ENCODE measurements around the gene DDIT4.
"Not testable (repeated sequence)": the region's sequence is repeated elsewhere in the genome, so short reads cannot be mapped to it uniquely, and the experiment has no call there.

The DDIT4 gene

DNA sequence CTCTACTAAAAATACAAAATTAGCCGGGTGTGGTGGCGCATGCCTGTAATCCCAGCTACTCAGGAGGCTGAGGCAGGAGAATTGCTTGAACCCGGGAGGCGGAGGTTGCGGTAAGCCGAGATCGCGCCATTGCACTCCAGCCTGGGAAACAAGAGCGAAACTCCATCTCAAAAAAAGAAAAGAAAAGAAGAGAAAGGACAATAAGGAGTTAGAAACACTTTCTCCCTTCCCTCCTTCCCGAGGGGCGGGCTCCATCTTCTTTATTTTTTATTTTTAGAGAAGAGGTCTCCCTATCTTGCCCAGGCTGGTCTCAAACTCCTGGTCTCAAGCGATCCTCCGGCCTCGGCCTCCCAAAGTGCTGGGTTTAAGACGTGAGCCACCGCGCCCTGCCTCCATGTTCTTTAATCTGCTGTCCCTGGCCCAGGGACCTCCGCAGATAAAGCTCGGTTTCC lies 23.1 kb downstream of the DDIT4 start:
- not testable (repeated sequence) for DNase-seq

- no peak for DNase-seq
Observed at GRCh38 chr10:72297281-72297804, 23.6 kb downstream of the DDIT4 start.

DNA sequence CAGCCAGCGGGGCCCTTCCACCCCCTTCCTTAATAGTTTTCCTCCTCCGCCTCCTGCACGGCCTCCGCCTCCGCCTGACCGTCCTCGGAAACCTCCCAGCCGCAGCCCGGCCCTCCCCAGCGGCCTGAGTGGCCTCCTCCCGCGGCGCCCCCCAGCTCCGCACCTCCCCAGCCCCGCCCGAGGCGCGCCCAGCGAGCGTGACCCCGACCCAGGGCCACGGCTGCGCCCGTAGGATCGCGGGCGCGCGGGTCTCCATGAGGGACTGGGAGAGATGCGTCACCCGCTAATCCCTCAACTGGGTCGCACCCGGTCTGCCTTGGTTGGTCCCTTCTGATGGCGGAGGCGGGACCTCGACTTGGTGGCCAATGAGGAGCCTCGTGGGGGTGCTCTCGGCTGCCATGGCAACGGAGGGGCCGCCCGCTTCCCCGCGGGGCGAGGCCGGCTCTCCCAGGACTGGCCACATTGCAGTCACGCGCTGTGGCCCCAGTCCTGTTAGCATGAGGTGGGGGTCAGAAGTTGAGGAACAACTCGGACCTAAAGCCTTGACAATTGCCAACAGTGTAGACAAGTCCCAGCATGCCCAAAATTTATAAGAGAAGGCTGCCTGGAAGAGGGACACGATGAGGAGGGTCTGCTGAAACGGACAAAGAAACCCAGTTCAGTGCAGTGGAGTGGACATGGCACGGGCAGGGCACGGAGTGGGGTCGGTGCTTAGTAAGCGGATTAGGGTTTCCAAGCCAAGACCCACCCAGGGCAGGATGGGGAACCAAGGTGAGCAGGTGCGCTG lies 24.3 kb downstream of the DDIT4 start:
- DNase-seq, result peak; percentile 80 to 91

GRCh38 chr10:72298592-72299519 lies 25.1 kb downstream of the DDIT4 start:
- no peak for DNase-seq

DNA sequence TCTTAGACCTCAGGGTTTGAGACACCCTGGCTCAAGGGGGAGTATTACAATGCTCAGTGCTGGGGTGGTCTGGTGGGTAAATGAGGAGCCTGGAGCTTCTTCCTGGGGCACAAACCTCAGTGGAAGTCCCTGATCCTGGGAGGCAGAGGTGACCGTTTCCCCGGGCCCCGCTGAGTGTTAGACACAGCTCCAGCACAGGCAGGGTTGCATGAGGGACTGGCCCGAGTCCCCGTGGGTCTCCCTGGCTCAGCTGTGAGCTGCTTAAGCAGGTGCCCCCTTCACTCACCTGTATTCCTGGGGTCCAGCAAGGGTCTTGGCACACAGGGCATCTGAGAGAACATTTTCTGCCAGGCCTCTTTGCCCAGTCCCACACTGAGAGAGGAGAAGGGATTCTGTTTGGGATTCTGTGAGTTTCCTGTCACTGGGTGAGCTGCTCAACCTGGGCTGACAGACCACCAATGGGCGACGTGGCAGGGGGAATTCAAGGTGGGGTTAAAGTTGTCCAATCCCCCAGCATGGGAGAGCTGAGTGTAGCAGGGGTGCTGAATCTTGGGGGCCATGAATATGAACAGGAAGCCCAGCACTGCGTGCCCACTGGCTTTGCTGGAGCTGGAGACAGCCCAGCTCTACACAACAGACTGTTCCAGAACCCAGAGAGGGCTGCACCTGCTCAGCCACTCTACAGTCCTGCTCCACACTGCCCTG lies 29.9 kb downstream of the DDIT4 start:
- no peak for DNase-seq

DNA sequence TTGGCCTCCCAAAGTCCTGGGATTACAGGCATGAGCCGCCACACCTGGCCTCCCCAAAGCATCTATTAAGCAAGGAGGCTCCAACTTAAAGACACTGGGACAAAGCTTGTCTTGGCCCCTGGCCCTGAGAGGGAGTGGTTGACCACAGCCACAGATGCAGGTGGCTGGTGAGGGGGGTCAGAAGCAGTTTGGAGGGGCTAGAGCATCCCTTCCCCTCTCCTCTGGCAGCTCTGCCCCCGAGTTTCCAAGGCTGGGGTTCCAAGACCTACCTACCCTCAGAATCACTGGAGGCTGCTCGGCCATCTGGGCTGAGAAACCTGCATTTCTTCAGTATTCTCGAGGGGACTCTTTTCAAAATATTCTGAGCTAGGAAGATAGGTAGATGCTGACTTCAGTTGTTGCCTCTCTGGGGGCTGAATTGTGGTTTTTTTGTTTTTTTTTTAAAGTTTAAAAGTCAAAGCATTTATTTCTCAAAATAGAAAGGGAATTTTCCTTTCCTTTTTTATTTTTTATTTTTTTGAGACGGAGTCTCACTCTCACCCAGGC lies 32.6 kb downstream of the DDIT4 start:
- DNase-seq, result no peak

- DNase-seq, result not testable (repeated sequence)
Observed at GRCh38 chr10:72307711-72308110, 34.0 kb downstream of the DDIT4 start.

DNA sequence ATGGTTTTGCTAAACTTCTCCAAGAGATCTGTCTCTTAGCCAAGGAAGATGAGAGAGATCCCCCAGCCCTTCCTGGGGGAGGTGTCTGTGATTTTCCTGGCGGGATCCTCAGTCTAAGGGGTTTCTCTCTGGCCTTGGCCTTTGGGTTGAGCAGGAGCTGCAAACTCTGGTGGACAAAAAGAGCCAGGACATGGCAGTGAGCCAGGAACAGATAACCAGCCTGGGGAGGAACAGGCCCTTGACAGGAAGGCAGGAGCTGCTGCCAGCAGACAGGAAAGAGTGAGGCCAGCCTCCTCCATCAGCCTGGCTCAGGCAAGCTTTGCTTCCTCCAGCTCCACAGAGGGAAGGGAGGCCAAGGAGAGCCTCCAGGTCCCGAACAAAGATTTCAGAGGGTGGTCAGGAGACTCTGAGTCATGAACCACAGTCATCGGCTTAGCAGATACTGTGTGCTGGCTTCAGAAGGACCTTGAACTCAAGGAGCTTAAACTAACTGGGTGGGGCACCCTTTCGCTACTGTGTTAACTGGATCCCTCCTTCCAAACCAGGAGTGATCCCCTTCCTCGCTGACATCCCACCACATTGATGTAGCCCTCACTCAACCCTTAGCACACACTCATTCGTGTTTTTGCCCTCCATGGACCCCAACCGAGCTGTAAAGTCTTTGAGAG lies 34.7 kb downstream of the DDIT4 start:
- DNase-seq, result peak in 1 of 2 experiments; percentile 44

- DNase-seq, result no peak
Observed at GRCh38 chr10:72309290-72310240, 35.8 kb downstream of the DDIT4 start.

DNA sequence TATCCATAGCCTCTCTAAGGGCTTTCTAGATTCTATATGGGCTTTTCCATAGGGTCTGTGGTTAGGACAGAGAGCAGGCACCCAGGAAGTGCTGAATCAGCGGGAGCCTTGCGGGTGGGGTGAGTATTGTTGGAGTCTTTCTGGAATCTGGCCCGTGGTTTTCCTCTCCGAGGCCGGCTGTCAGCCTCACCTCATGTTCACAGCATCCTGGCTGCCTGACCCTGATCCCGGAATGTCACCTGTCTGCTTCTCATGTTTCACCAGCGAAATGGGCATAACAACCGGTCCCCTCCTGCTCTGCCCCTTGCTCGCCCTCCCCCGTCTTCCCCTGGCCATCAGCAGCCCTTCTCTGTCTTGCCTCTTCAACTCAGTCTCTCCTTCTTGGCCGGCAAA lies 36.5 kb downstream of the DDIT4 start:
- no peak for DNase-seq

- DNase-seq, result no peak
Observed at GRCh38 chr10:72310636-72311035, 36.9 kb downstream of the DDIT4 start.

- DNase-seq, result no peak
Observed at GRCh38 chr10:72311667-72312066, 37.9 kb downstream of the DDIT4 start.

DNA sequence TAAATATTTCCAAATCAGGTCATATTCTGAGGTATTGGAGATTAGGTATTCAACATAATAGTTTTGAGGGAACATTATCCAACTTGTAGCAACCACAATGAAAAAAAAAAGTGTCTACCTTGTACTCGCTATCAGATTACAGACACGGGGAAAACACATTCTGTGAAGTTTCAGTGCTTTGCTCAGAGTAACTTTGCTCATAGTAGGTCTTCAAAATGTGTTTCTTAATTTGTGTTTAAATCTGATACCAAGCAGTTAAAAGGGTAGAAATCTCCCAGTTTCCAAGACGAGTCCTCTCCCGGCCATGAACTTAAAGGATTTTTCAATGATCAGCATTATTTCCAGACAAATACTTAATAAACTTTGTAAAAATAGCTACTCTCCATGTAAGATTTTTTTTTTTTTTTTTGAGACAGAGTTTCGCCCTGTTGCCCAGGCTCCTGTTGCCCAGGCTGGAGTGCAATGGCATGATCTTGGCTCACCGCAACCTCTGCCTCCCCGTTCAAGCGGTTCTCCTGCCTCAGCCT lies 39.2 kb downstream of the DDIT4 start:
- no peak for DNase-seq

DNA sequence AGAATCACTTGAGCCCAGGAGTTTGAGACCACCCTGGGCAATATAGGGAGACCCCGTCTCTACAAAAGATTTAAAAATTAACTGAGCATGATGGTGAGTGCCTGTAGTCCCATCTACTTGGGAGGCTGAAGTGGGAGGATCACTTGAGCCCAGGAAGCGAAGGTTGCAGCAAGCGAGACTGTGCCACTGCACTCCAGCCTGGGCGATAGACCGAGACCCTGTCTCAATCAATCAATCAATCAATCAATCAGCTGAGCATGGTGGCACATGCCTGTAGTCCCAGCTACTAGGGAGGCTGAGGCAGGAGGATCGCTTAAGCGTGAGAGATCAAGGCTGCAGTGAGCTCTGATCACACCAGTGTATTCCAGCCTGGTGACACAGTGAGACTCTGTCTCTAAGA lies 40.5 kb downstream of the DDIT4 start:
- DNase-seq, result no peak

- no peak for DNase-seq
Observed at GRCh38 chr10:72315054-72315453, 41.3 kb downstream of the DDIT4 start.

DNA sequence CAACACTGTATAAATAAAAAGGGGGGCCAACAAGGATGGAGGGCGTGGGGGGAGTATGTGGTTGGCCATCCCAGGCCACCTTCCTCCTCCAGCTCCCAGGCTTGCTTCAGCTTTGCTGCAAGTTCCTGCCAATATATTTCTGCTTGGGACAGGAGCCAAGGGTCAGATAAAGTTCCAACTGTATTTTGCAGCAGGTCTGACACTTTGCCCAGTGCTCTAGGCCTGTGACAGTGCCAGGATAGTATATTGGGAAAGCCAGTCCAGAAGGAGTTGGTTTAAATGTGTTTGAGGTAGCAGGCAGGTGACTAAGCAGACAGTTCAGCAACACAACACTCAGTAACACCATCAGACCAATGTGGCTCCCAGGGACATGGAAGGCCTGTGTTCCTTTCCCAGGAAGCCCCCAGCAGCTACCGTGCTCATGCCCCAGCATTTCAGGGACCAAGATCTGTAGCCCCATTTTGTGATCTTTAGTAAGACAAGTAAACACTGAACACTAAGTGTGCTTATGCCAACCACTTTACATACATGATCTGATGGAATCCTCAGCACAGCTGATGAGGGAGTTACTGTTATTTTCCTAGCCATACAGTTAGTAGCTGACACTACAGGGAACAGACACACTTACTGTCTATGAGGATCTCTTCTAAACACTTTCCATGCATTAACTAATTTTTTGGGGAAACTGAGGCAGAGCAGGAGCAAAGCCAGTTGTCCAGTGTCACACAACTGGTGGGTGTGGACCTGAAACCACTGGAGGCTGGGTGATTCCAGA lies 42.1 kb downstream of the DDIT4 start:
- DNase-seq, result no peak

GRCh38 chr10:72316386-72316700 lies 42.6 kb downstream of the DDIT4 start:
- no peak for DNase-seq

DNA sequence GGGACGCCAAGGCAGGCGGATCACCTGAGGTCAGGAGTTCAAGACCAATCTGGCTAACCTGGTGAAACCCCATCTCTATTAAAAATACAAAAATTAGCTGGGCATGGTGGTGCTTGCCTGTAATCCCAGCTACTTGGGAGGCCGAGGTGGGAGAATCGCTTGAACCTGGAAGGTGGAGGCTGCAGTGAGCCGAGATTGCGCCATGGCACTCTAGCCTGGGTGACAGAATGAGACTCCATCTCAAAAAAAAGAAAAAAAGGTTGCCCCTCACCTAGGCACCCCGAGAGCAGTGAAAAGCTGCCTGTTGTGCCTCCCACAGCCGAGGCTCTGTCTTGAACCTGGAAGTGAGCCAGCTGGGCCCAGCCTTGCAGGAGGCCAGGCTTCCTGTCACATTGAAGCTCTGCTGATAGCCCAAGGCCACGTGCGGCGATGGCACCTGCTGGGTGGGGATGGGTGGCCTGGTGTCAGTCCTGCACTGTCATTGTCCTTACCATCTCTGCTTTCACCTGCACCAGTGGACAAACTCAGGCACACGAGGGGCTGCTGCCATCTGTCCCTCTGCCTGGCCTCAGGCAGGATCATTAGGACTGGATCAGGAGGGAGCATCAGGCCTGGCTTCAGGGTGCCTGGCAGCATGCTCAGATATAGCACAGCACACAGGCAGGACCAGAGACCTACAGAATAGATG lies 43.2 kb downstream of the DDIT4 start:
- peak; percentile 49 to 77 for DNase-seq

All from SHP77 (cell line).